HL-60 (cell line): ENCODE measurements around the gene ZNF821.
A peak's percentile ranks its signal among the peaks of the same experiment; 100 is the strongest.

Experiments
- DNase-seq, 2 experiments: peaks; one replicate each; pipeline ENCODE4 v3.0.0-alpha.2; 2010 to 2020; ENCODE audit warnings: low read depth in 1 of 2, low spot score in 1 of 2
- H3K27ac ChIP-seq: fragments of 250-450 bp; sonication (Bioruptor Pico); replicated peaks from 2 replicates; pipeline ENCODE4 v1.5.1; 2020; ENCODE audit warnings: mild to moderate bottlenecking, moderate library complexity
- H3K27me3 ChIP-seq: fragments of 250-450 bp; sonication (Bioruptor Pico); 2 replicates; pipeline ENCODE4 v1.5.1; 2021; ENCODE audit warnings: mild to moderate bottlenecking, moderate library complexity; ENCODE audit not compliant: insufficient read depth, poor library complexity, severe bottlenecking
- H3K4me3 ChIP-seq: replicated peaks from 2 replicates; pipeline ENCODE4 v1.5.1; 2011; ENCODE audit warnings: mild to moderate bottlenecking, control low read depth, low read length; ENCODE audit not compliant: insufficient read depth
- GABPA ChIP-seq: IDR thresholded peaks from 2 replicates; pipeline ENCODE4 v1.6.1; 2012; ENCODE audit warnings: low read depth
- POLR2AphosphoS5 ChIP-seq: IDR thresholded peaks from 2 replicates; pipeline ENCODE4 v1.6.1; 2012; ENCODE audit warnings: low read depth
- REST ChIP-seq: IDR thresholded peaks from 2 replicates; pipeline ENCODE4 v1.6.1; 2012; ENCODE audit warnings: low read depth; ENCODE audit not compliant: insufficient replicate concordance
- SPI1 ChIP-seq: IDR thresholded peaks from 2 replicates; pipeline ENCODE4 v1.6.1; 2012; ENCODE audit warnings: low read depth, mild to moderate bottlenecking, borderline replicate concordance
- TF ChIP-seq, protein P1 (sequence below): IDR thresholded peaks from one replicate; pipeline ENCODE4 v1.5.1; 2011; ENCODE audit warnings: low read length, control low read depth, inconsistent platforms; ENCODE audit not compliant: insufficient read depth

Gene ZNF821

GRCh38 chr16:71920658-71921057 is 36.7 kb upstream of the ZNF821 start:
- Histone ChIP-seq H3K27me3 (no peaks in the 10 kb centered on the region), H3K27ac (no peak overlapping the region), H3K4me3 (no peak overlapping the region)
- no peak for TF ChIP-seq POLR2AphosphoS5
- TF ChIP-seq SPI1 = no peak
- TF ChIP-seq, protein P1, sequence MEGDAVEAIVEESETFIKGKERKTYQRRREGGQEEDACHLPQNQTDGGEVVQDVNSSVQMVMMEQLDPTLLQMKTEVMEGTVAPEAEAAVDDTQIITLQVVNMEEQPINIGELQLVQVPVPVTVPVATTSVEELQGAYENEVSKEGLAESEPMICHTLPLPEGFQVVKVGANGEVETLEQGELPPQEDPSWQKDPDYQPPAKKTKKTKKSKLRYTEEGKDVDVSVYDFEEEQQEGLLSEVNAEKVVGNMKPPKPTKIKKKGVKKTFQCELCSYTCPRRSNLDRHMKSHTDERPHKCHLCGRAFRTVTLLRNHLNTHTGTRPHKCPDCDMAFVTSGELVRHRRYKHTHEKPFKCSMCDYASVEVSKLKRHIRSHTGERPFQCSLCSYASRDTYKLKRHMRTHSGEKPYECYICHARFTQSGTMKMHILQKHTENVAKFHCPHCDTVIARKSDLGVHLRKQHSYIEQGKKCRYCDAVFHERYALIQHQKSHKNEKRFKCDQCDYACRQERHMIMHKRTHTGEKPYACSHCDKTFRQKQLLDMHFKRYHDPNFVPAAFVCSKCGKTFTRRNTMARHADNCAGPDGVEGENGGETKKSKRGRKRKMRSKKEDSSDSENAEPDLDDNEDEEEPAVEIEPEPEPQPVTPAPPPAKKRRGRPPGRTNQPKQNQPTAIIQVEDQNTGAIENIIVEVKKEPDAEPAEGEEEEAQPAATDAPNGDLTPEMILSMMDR = no peak
- TF ChIP-seq REST = no peak
- TF ChIP-seq GABPA = no peak
- no peak for DNase-seq

GRCh38 chr16:71919035-71919434 is 35.1 kb upstream of the ZNF821 start:
- DNase-seq = peak; percentile 42 to 78

GRCh38 chr16:71917900-71918299 is 33.9 kb upstream of the ZNF821 start:
- Histone ChIP-seq H3K27ac (no peak overlapping the region), H3K27me3 (no peaks in the 10 kb centered on the region), H3K4me3 (no peak overlapping the region)
- no peak for DNase-seq
- TF ChIP-seq POLR2AphosphoS5 = no peak
- no peak for TF ChIP-seq SPI1
- TF ChIP-seq, protein P1 = no peak
- no peak for TF ChIP-seq REST
- no peak for TF ChIP-seq GABPA

More at GRCh38 chr16:71919035-71919434, 35.1 kb upstream of the ZNF821 start:
- TF ChIP-seq POLR2AphosphoS5 (no peak), SPI1 (peak; percentile 99), REST (no peak), GABPA (no peak)
- TF ChIP-seq, protein P1 = no peak
- Histone ChIP-seq H3K4me3 (no peak overlapping the region), H3K27ac (no peak overlapping the region), H3K27me3 (no peaks in the 10 kb centered on the region)
